Stimulated activated naive B cell treated with anti-CD40 and anti-IgM and Interleukin-4, amounts not matched to agents 10 μg/mL and 1 μg/mL and 100 μg/mL, for 72 hours (primary cell): ENCODE results near the gene PANK2.
"Not testable (repeated sequence)": the region's sequence is repeated elsewhere in the genome, so short reads cannot be mapped to it uniquely, and the experiment has no call there.

Source experiments
- ATAC-seq, 2 donors: fragments of 150-1000 bp; cut with Tn5 transposase; replicated peaks; 2 replicates each; pipeline ENCODE4 v1.10.0; 2021; ENCODE audit warnings: moderate library complexity in 1 of 2
- DNase-seq: peaks from one replicate; pipeline ENCODE4 v3.0.0; 2021
- H3K27ac Mint-ChIP-seq: one replicate; pipeline ENCODE4 v1.8.0; 2022; ENCODE audit warnings: mild to moderate bottlenecking, mixed read lengths
- H3K27me3 Mint-ChIP-seq, 2 donors: one replicate each; pipeline ENCODE4 v1.8.0; 2022; ENCODE audit warnings: mixed read lengths in 2 of 2
- H3K36me3 Mint-ChIP-seq, 2 donors: one replicate each; pipeline ENCODE4 v1.8.0; 2022; ENCODE audit warnings: mixed read lengths in 2 of 2, mild to moderate bottlenecking in 1 of 2
- H3K4me1 Mint-ChIP-seq, 2 donors: one replicate each; pipeline ENCODE4 v1.8.0; 2022; ENCODE audit warnings: mixed read lengths in 2 of 2, mild to moderate bottlenecking in 1 of 2
- H3K4me3 Mint-ChIP-seq, 2 donors: one replicate each; pipeline ENCODE4 v1.8.0; 2022; ENCODE audit warnings: mild to moderate bottlenecking in 2 of 2, mixed read lengths in 2 of 2, moderate library complexity in 1 of 2
- H3K9me3 Mint-ChIP-seq, 2 donors: one replicate each; pipeline ENCODE4 v1.8.0; 2022; ENCODE audit warnings: mixed read lengths in 2 of 2, mild to moderate bottlenecking in 1 of 2

The PANK2 gene

GRCh38 chr20:3901706-3902440, 12.7 kb downstream of the PANK2 start:
- Mint-ChIP-seq H3K4me3 (peak overlapping the region; percentile 22 to 69), H3K36me3 (peaks cover 19 to 26% of the 10 kb centered on the region in 2 donors), H3K9me3 (no peaks in the 10 kb centered on the region), H3K27me3 (no peaks in the 10 kb centered on the region), H3K4me1 (peaks cover 43 to 82% of the 10 kb centered on the region in 2 donors), H3K27ac (peak overlapping the region; percentile 76)
- no peak for ATAC-seq
- no peak for DNase-seq

- Mint-ChIP-seq H3K36me3 (peaks cover 13 to 23% of the 10 kb centered on the region in 2 donors), H3K4me3 (no peak overlapping the region), H3K27ac (peak overlapping the region; percentile 14), H3K4me1 (peaks cover 38 to 80% of the 10 kb centered on the region in 2 donors), H3K27me3 (no peaks in the 10 kb centered on the region), H3K9me3 (no peaks in the 10 kb centered on the region)
- no peak for ATAC-seq
- no peak for DNase-seq
These were observed 13.3 kb downstream of the PANK2 start for GRCh38 chr20:3902446-3902845.

GRCh38 chr20:3904224-3904623, 15.0 kb downstream of the PANK2 start:
- H3K27ac Mint-ChIP-seq, result no peak overlapping the region
- ATAC-seq, result no peak
- H3K4me1 Mint-ChIP-seq, result peaks cover 43 to 81% of the 10 kb centered on the region in 2 donors
- H3K9me3 Mint-ChIP-seq, result no peaks in the 10 kb centered on the region
- no peaks in the 10 kb centered on the region for H3K27me3 Mint-ChIP-seq
- H3K36me3 Mint-ChIP-seq, result peaks cover 19 to 36% of the 10 kb centered on the region in 2 donors
- DNase-seq, result no peak
- H3K4me3 Mint-ChIP-seq, result no peak overlapping the region

GRCh38 chr20:3904857-3905256, 15.7 kb downstream of the PANK2 start:
- DNase-seq (no peak), ATAC-seq (no peak)
- no peaks in the 10 kb centered on the region for H3K27me3 Mint-ChIP-seq
- no peak overlapping the region for H3K4me3 Mint-ChIP-seq
- no peaks in the 10 kb centered on the region for H3K9me3 Mint-ChIP-seq
- peak overlapping the region; percentile 39 for H3K27ac Mint-ChIP-seq
- H3K4me1 Mint-ChIP-seq, result peaks cover 39 to 75% of the 10 kb centered on the region in 2 donors
- peaks cover 21 to 39% of the 10 kb centered on the region in 2 donors for H3K36me3 Mint-ChIP-seq

GRCh38 chr20:3906744-3907721, 17.8 kb downstream of the PANK2 start:
- Mint-ChIP-seq H3K36me3 (peaks cover 29 to 44% of the 10 kb centered on the region in 2 donors), H3K4me1 (peaks cover 28 to 64% of the 10 kb centered on the region in 2 donors), H3K27ac (peak overlapping the region; percentile 92), H3K4me3 (peak overlapping the region; percentile 56 to 59)
- not testable (repeated sequence) for H3K9me3 Mint-ChIP-seq, H3K27me3 Mint-ChIP-seq
- DNase-seq, result peak; percentile 59
- peak; percentile 96 to 97 for ATAC-seq

GRCh38 chr20:3908667-3909066, 19.5 kb downstream of the PANK2 start:
- peaks cover 35 to 46% of the 10 kb centered on the region in 2 donors for H3K36me3 Mint-ChIP-seq
- peak overlapping the region in 1 of 2 donors; percentile 8 for H3K4me3 Mint-ChIP-seq
- no peak for ATAC-seq

GRCh38 chr20:3909952-3910366, 20.8 kb downstream of the PANK2 start:
- Mint-ChIP-seq H3K4me1 (peaks cover 23 to 63% of the 10 kb centered on the region in 2 donors), H3K36me3 (peaks cover 45 to 53% of the 10 kb centered on the region in 2 donors), H3K4me3 (no peak overlapping the region), H3K9me3 (no peaks in the 10 kb centered on the region), H3K27me3 (no peaks in the 10 kb centered on the region), H3K27ac (peak overlapping the region; percentile 59)
- DNase-seq (no peak), ATAC-seq (no peak)

More at GRCh38 chr20:3908667-3909066, 19.5 kb downstream of the PANK2 start:
- H3K27me3 Mint-ChIP-seq, result no peaks in the 10 kb centered on the region
- DNase-seq, result no peak
- peak overlapping the region; percentile 84 for H3K27ac Mint-ChIP-seq
- H3K4me1 Mint-ChIP-seq, result peaks cover 24 to 62% of the 10 kb centered on the region in 2 donors
- H3K9me3 Mint-ChIP-seq, result no peaks in the 10 kb centered on the region

- peaks cover 25 to 63% of the 10 kb centered on the region in 2 donors for H3K4me1 Mint-ChIP-seq
- ATAC-seq, result no peak
- H3K36me3 Mint-ChIP-seq, result peaks cover 51 to 59% of the 10 kb centered on the region in 2 donors
- DNase-seq, result no peak
- H3K27me3 Mint-ChIP-seq, result no peaks in the 10 kb centered on the region
- H3K9me3 Mint-ChIP-seq, result no peaks in the 10 kb centered on the region
- no peak overlapping the region for H3K4me3 Mint-ChIP-seq
- no peak overlapping the region for H3K27ac Mint-ChIP-seq
These were observed 21.7 kb downstream of the PANK2 start for GRCh38 chr20:3910853-3911252.

- ATAC-seq (no peak), DNase-seq (no peak)
- Mint-ChIP-seq H3K27me3 (no peaks in the 10 kb centered on the region), H3K36me3 (peaks cover 51 to 64% of the 10 kb centered on the region in 2 donors), H3K27ac (peak overlapping the region; percentile 56), H3K9me3 (no peaks in the 10 kb centered on the region), H3K4me1 (peaks cover 25 to 62% of the 10 kb centered on the region in 2 donors), H3K4me3 (no peak overlapping the region)
These were observed 22.8 kb downstream of the PANK2 start for GRCh38 chr20:3911956-3912355.

GRCh38 chr20:3914446-3914845, 25.3 kb downstream of the PANK2 start:
- no peaks in the 10 kb centered on the region for H3K9me3 Mint-ChIP-seq
- H3K27me3 Mint-ChIP-seq, result no peaks in the 10 kb centered on the region
- H3K36me3 Mint-ChIP-seq, result peaks cover 45 to 65% of the 10 kb centered on the region in 2 donors
- H3K4me3 Mint-ChIP-seq, result no peak overlapping the region
- H3K4me1 Mint-ChIP-seq, result peaks cover 16 to 48% of the 10 kb centered on the region in 2 donors
- peak overlapping the region; percentile 76 for H3K27ac Mint-ChIP-seq
- ATAC-seq (no peak), DNase-seq (no peak)

GRCh38 chr20:3915691-3916090, 26.5 kb downstream of the PANK2 start:
- Mint-ChIP-seq H3K27ac (peak overlapping the region; percentile 54), H3K27me3 (no peaks in the 10 kb centered on the region), H3K4me1 (peaks cover 16 to 45% of the 10 kb centered on the region in 2 donors), H3K4me3 (no peak overlapping the region), H3K9me3 (no peaks in the 10 kb centered on the region), H3K36me3 (peaks cover 38 to 62% of the 10 kb centered on the region in 2 donors)
- ATAC-seq (no peak), DNase-seq (no peak)

- no peak for DNase-seq
- Mint-ChIP-seq H3K9me3 (no peaks in the 10 kb centered on the region), H3K27me3 (no peaks in the 10 kb centered on the region), H3K36me3 (peaks cover 35 to 64% of the 10 kb centered on the region in 2 donors), H3K4me1 (peaks cover 15 to 45% of the 10 kb centered on the region in 2 donors), H3K27ac (no peak overlapping the region), H3K4me3 (no peak overlapping the region)
- peak in 1 of 2 donors; percentile 27 for ATAC-seq
These were observed 27.2 kb downstream of the PANK2 start for GRCh38 chr20:3916364-3916763.

GRCh38 chr20:3919352-3919751, 30.2 kb downstream of the PANK2 start:
- H3K4me1 Mint-ChIP-seq, result peaks cover 22 to 46% of the 10 kb centered on the region in 2 donors
- H3K36me3 Mint-ChIP-seq, result peaks cover 28 to 62% of the 10 kb centered on the region in 2 donors
- H3K9me3 Mint-ChIP-seq, result no peaks in the 10 kb centered on the region
- H3K27ac Mint-ChIP-seq, result no peak overlapping the region
- no peak for ATAC-seq
- DNase-seq, result no peak
- H3K27me3 Mint-ChIP-seq, result no peaks in the 10 kb centered on the region
- H3K4me3 Mint-ChIP-seq, result no peak overlapping the region
